Lower leg skin (tissue), 3 donors: ENCODE measurements around the gene CSKMT.

Source experiments
- POLR2A ChIP-seq, 2 donors: fragments of 450-650 bp; IDR thresholded peaks; one replicate each; pipeline ENCODE4 v1.6.1; 2016 to 2017; ENCODE audit warnings: antibody characterized with exemption in 2 of 2, mild to moderate bottlenecking in 1 of 2, moderate library complexity in 1 of 2
- TF ChIP-seq, protein P1 (sequence below), 3 donors: fragments of 450-650 bp; IDR thresholded peaks; one replicate each; pipeline ENCODE4 v1.5.1; 2016; ENCODE audit warnings: antibody characterized with exemption in 3 of 3, mild to moderate bottlenecking in 3 of 3, moderate library complexity in 2 of 3

DNA sequence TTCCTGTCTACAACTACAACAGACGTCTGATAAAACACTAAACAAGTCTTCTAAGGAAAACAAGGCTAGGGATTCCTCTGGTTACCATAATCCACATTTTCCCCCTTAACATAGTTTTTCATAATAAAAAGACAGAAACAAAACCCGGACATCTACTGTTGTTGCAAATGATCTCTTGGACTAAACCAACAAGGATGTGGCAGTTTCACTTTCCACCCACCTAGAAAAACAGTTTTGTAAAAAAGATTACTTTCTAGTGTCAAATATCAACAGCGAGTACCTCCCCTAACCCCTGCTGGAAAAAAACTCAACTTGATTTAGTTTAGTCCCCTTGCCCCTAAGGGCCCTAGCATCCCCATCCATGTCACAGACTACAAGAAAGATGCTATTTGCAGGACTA is 47.7 kb downstream of the CSKMT start:
- no peak for TF ChIP-seq POLR2A (IDR thresholded peaks at IDR 0.05)
- TF ChIP-seq, protein P1, sequence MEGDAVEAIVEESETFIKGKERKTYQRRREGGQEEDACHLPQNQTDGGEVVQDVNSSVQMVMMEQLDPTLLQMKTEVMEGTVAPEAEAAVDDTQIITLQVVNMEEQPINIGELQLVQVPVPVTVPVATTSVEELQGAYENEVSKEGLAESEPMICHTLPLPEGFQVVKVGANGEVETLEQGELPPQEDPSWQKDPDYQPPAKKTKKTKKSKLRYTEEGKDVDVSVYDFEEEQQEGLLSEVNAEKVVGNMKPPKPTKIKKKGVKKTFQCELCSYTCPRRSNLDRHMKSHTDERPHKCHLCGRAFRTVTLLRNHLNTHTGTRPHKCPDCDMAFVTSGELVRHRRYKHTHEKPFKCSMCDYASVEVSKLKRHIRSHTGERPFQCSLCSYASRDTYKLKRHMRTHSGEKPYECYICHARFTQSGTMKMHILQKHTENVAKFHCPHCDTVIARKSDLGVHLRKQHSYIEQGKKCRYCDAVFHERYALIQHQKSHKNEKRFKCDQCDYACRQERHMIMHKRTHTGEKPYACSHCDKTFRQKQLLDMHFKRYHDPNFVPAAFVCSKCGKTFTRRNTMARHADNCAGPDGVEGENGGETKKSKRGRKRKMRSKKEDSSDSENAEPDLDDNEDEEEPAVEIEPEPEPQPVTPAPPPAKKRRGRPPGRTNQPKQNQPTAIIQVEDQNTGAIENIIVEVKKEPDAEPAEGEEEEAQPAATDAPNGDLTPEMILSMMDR (IDR thresholded peaks at IDR 0.05): no peak
